ENCODE results near the gene SLC10A7.
A peak's percentile ranks its signal among the peaks of the same experiment; 100 is the strongest.

SLC10A7 gene

DNA sequence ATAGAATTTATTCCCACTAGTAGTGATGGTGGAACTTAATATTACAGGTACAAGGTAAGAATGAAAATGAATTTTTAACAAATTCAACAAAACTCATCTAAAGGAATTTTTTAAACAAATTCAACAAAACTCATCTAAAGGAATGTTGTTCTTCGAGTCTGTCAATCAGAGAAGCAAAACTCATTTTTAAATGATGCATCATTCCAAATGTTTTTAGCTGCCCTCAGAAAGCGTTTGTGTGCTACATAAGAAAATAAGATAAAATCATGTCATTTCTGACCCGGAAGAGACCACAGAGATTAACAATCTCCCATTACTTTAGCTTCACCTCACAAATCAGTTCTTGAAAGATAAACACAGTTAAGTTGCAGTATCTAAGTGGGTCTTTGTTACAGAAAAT, 178.0 kb downstream of the SLC10A7 start:
- no peak for DNase-seq

DNA sequence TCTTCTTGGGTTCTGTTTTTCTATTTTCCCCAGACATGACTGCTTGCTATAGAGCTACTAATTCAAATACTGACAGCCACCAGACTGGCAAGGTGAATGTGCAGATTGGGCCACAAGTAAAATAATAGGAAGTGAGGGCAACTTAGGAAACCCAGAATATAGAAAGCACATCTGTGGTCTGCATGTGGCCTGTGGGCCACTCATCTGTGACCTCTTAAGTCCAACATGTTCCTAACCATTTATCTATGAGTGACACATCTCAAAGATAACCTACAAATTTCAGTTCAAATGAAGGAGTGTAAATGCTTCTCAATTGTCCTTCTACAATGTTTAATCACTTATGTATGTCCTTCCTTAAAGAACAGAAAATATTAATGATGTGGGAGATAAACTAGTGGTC, 178.5 kb downstream of the SLC10A7 start:
- DNase-seq, result no peak

DNA sequence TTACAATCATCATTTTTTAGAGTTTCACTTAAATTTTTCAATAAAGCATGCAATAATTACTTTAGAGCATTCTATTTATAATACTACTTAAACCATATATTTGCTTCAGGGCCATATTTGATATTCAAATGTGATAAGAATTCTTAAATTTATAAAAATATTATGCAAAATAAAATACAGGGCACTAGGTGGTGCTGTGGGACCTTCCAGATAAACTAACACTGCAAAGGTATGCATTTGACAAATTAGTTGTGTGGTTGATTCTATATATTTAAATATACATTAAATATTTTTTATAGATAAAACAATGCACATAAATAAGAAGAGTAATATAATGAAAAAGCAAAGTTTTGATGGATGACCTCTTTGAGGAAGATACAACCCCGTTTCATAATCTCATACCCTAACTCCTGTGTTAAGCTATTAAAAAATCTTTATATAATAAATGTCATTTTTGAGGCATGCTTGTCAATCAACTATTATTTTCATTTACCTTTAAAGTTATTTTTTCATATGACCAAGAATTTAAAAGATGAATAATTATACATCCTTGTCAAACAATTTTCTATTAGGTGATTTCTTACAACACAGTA, 179.0 kb downstream of the SLC10A7 start:
- DNase-seq, result peak in 1 of 4 experiments; percentile 3

DNA sequence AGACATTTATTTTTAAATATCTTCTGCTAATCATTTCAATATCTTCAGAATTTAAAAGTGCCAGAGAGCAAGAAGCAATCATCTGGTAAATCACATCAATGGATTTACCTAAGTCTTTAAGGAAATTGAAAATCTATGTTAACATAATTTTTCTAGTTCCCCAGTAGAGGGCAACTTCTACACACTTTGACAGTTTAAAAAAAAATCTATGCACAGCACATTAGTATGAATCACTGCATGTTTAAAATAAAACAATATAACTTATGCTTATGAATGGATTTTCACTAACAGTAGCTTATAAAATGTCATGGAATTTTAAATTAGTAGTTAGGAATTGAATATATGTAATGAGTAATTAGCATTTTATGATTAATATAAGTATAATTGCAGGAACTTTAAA, 180.9 kb downstream of the SLC10A7 start:
- DNase-seq, result no peak

DNA sequence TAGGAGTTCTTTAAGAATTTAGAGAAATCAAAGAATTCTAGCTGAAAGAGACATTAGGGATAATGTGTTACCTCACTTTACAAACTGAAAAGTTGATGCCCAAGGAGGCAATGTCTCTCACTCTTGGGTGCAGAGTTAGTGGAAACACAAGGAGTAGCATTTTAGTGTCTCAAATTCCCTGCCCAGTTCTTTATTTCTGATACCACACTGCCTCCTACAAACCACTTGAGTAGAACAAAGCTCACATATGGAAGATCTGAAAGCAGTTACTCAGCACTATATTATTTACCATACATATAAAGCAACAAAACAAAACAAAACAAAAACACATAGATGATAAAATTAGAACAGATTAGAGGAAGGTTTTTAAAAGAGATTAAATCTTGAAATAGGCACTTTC, 183.2 kb downstream of the SLC10A7 start:
- DNase-seq, result no peak

DNA sequence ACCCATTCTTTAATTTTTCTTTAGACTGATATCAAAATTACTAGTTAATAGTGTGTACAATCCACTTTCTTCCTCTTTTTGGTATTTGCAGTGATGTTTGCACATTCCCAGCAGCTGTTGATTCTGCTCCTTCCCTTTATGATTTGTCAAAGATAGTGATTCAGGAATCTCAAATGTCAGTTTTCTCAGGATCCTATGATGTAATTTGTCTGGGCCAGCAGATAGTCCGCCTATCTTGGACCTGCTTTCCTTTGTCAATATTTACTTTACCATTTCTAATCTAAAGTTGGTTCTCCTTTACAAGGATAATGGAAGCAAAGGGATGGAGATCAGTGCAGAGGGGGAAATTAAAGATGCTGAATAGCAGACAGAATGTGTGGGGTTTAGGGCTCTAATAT, 185.3 kb downstream of the SLC10A7 start:
- no peak for DNase-seq

DNA sequence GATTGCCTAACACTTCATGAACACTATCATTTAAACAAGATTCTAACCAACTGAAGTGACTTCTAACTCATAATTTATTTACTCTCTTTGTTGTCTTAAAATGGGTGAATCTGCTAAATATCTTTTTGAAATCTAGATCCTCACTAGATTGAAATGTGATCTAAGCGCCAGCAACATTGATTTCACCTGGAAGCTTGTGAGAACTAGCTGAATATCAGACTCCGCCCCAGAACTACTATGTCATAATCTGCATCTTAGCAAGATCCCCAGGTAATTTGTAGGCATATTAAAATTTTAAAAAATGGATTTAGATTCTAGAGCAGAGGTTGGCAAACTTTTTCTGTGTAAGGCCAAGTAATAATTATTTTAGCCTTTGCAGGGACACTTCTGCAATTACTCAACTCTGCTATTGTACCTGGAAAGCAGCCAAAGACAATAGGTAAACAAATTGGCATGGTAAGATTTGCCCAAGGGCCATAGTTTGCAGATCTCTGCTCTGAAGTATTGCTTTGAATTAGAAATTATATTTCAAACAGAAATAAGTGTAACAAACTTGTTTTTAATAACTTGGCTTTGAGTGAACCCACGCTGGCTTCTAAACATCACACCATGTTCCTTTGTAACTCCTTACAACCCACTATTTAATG, 185.9 kb downstream of the SLC10A7 start:
- no peak for DNase-seq

DNA sequence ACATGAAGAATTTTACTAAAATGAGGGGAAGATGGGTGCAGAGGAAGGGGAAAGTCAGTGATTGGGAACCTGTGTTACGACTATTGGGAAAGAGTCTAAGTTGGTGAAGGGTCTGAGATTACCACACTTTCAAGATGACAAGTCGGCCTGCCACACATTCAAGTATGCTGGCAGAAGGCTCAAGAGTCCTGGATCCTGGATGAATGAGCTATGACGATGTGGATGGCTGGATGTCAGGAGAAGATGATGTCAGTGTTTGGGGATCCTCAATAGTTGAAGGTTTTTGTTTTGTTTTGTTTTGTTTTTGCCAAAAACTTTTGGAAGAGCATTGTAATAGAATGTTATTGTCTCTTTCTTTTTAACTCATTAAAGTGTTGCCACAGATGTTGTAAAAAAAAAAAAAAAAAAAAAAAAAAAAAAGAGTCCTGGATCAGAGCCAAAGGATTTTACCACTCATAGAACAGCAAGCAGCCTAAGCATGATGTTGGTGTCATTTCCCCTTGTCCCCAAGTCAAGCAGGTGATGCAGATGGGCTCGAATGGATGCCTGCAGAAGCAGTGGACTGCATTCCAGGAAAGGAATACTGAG, 186.8 kb downstream of the SLC10A7 start:
- DNase-seq, result no peak

DNA sequence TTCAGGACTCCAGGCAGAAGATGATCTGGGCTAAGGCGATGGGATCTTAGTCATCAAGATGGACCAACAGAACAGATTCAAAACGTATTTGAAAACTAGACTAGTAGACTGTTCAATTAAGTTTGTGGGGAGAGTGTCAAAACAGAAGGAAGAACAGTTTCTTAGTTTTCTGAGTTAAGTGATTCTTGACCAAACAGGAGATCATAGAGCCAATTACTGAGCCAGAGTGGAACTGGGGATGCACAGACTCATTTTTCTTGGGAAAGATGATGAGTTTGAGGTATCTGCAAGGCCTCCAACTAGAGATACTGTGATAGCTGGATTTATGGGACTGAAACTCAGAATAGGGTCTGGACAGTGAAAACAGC, 187.9 kb downstream of the SLC10A7 start:
- DNase-seq, result no peak

DNA sequence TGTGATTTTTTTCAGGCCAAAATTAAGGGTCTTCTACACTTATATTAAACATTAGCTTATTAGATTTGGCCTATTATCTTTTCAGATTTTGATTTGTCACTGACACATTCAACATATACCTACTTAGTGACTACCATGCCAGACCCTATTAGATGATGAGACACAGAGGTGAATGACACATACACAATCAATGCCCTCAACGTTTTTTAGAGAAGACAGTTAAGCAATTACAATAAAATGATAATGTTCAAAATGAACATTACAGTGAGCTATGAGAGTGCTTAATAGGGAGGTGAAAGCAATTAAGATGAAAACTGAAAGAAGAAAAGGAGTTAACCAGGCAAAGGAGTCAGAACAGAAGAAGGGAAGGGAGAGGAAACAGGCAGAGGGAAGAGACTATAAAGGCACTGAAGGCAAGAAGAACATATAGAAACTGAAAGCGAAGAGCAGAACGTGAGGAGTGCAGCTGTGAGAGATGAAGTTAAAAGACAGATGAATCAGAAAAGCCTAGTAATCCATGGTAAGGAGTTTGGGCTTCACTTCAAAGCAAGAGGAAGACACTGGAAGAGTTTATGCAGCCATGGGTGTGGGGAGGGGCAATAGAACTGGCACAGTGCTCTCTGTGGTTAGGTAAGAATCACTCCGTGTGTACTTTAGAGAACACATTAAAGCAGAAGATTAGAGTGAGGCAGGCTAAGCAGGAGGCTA, 188.4 kb downstream of the SLC10A7 start:
- no peak for DNase-seq

DNA sequence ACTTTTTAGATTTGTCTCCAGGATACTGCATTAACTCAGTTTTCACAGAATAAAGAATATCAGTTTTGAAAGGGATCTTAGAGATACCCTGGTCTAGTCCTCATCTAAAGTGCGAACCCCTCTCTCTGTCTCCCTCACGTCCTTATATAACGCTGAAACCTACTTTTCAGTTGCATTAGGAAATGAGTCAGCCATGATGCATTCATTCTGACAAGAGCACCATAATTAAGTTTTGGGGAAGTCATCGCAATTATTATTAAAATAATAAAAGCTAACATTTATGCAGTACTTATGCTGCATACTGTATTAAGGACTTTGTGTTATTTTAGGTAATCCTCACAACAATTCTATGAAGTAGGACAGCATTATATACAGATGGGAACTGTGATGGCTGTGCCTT, 191.3 kb downstream of the SLC10A7 start:
- no peak for DNase-seq

DNA sequence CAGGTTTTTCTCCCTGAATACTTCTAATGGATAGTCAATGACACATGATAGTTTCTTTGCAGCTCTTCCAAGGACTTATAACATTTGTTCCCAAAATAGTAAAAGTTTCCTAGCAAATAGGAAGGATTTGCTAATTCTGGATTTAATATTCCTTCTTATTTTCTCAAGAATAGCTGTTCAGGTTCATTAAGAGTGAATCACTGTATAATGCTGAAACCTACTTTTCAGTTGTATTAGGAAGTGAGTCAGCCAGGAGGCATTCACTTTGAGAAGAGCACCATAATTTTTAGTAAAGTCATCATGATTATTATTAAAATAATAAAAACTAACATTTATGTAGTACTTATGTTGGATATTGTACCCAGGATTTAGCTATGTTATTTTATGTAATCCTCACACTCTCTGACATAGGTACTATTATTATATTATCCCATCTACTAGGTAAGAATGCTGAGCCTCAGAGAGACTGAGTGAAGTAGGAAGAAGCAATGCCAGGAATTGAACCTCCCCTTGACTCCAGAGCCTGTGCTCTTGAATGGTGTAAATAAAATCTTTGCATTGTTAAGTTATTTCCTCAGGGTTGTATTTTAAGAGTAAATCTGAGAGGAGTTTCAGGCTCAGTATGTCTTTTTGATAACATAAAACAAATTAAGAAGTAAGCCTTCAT, 192.6 kb downstream of the SLC10A7 start:
- DNase-seq, result no peak

DNA sequence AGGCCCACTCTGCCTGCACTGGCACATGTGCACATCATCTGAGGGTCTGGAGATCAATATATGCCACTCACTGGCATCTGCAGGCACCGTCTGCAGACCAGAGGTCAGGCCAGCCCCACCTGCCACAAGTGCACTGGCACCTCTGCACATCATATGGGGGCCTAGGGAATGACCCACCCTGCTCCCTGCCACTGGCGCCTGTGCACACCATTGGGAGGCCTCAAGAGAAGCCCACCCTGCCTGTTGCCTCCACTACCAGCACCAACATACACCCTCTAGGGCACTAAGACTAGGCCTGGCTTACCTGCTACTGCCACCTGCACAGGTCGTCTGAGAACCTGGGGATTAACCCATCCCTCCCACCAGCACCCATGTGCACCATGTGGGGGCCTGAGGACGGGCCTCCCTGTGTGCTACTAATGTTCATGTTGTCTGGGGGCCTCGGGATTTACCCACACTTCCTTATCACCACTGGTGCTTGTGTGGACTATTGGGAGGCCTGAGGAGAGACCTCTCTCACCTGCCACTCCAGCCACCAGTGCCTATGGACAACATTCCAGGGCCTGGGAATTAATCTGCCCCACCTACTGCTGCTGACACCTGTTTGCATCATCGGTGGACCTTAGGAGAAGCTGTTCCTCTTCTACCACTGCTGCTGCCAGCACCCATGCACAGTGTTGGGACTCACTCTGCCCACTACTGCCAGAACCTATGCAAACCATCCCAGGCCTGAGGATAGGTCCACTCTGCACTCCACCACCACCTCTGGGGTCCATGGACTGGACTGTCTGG, 193.7 kb downstream of the SLC10A7 start:
- DNase-seq, result no peak

DNA sequence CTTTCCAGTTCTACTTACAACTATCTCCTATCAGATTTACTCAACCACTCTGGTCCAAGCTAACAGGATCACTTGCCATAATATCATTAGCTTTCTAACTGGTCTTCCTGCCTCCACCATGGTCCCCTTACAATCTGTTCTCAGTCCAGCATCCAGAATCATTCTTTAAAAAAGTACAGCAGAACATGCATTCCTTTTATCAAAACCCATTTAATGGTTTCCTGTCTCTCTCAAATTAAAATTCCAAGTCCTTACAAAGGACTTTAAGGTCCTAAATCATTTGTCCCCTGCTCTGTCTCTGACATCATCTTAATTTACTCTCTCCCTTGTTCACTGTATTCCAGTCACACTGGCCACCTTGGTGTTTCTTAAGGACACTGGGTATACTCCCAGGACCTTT, 202.8 kb downstream of the SLC10A7 start:
- DNase-seq, result no peak

DNA sequence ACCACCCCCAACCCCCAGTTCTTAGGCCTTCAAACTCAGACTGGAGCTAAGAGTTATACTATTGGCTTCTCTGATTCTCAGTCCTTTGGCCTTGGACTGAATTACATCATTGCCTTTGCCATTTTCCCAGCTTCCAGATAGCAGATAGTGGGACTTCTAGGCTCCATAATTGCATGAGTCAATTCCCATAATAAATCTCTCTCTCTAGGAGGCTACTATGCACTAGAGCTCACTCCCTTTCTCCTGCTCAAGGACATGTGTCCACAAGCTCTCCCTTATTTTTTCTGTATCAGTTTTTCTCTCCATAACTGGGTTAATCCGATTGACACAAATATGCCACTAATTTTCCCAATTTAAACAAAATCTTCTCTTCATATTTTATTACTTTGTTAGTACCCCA, 204.0 kb downstream of the SLC10A7 start:
- DNase-seq, result no peak

DNA sequence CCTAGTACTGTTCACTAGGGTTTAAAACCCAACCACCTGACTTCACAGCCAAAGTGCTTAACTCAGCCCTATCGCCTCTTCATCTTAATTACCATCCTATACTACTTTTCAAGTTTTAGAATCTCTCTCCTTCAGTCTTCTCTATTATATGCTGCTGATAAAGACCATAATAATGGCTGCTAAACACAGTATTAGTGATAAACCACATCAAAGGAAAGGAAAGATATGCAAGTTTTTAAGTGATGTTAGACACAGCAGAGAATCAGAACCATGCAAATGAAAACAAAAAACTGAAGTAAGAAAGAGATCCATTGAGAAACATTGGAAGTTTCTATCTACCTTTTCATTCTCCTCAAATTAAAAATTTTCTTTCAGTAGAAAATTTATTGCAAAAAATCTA, 206.6 kb downstream of the SLC10A7 start:
- no peak for DNase-seq

DNA sequence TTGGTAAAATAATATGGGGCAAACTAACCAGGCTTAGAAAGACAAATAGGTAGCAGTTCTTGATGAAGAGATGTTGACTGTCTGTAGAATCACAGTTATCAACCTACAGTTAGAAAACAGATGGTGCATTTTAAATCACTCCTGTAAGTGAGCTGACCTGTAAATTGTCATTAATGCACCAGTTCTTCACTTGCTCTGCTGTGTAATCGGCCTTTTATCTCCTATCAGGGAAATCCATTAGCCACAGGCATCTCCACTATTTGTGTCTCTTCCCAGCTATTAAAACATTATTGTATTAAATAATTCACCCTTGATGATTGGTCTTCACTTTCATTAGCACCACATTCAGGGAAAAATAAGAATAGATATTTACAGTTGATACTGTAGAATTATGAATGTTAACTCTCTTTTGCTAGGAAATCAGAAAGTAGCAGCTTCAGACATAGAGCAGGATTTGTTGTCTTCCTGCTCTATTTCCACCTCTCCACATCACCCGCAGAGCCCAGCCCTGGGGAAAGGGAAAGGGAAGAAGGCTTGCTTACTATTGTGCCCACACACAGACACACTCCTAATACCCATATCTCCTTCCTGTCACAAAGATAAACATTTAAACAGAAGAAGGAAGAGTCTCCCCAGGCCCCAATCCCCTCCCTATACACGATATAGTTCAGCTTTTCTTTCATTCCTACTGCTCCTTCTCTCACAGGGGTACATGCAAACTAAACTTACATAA, 210.3 kb downstream of the SLC10A7 start:
- no peak for DNase-seq

DNA sequence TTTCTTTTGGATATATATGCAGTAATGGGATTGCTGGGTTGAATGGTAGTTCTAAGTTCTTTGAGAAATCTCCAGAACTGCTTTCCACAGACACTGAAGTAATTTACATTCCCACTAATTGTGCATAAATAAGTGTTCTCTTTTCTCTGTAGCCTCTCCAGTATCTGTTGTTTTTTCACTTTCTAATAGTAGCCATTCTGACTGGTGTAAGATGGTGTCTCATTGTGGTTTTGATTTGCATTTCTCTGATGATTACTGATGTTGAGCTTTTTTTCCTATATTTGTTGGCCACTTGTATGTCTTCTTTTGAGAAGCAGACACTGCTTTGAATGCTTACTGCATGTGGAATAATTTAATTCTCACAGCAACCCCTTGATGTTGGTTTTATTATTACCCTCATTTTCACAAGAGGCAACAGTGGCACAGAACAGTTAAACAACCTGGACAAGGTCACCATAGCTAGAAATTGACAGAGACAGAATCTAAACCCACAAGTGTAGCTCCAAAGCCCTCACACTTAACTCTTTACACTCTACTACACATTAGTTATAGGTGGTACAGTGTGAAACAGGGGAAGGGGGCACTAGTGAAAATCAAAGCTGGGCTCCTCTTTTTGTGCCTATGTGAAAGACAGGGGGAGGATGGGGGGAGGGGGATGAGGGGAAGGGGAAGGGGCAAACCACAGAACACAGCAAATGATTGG, 211.3 kb downstream of the SLC10A7 start:
- DNase-seq, result no peak

DNA sequence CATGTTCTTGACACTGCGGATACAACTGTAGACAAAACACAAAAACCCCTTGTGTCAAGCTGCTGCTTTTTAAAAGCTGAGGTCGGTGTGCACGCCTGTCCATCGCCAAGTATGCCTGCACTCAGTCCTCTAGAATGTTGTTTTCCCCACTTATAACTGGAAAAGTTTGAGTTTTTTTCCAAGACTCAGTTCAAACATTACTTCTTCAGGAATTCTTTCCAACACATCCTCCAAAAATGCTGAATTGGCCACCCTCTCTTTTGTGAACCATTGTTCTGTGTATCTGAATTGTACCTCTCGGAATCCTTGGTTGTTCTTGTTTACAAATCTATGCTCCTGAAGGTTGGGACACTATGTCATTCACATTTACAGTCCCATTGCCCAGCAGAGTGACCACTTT, 212.8 kb downstream of the SLC10A7 start:
- no peak for DNase-seq

DNA sequence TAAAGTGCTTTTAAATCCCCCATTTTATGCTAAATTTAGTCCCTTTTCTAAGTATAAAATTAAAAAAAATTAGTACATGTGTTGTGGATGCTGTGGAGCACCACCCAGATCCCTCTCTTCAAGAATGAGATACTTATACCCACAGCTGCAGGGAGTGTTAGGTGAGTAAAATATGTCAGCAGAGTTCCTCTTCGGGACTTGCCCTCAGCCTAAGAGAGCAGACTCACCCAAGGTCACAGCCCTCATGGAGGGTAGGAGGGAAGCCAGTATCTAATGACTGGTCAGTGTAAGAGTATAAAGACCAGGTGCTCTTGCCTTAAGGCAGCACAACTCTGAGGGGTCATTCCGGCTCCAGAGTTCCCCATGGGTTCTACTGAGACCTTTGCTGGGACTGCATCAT, 218.9 kb downstream of the SLC10A7 start:
- no peak for DNase-seq

DNA sequence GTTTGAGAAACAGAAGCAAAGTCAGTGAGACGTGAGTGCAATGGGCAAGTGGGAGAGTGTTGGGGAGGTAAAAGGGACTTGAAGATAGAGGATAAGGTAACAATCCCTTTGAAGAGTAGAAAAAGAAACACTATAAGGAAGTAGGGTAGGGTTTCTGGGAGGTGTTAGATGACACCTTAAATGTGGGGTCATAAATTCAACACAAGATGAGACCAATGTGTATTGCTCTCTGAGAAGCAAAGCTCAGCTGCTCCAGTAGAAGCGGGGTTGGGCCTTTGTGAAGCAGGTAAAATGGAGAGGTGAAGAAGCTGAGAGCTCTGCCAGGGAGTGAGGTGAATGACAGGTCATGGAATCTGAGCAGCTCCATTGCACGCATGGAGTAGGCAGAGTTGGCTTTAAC, 222.1 kb downstream of the SLC10A7 start:
- no peak for DNase-seq

DNA sequence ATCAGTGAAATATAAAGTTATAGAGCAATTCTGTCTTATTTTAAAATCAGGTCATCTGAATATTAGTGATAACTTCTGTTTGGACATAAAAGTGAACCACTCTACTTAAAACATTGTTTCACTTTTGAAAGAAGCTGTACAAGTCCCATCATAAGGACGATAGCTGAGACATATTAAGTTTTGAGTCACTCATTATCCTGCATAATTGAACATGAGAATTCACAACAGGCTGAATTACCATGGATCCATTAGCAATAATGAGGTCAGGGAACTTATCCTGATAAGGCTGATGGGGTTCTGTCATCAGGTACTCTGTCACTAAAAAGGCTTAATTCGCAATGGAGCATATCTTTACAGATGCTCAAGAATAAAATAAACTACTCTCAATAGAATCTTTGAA, 227.0 kb downstream of the SLC10A7 start:
- DNase-seq, result no peak

All from activated CD4-positive, CD25-positive, alpha-beta regulatory T cell (primary cell).